Measurements from ENCODE around the gene SH3BGR.

Gene SH3BGR

DNA sequence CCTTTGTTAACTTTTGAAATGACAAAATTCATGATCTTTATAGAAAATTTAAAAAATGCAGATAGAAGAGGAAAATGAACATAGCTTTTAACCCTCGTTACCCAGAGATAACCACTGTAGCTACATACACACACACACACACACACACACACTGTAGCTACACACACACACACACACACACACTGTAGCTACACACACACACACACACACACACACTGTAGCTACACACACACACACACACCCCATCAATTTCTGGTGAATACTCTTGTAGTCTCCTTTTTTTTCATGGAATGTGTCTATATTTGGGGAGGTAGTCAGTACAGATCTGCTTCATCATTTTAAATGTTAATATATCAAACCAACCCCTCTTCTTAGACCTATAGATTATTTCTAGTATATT lies 58.5 kb downstream of the SH3BGR start:
- no peak for ATAC-seq (ENCODE audit: low read depth)

DNA sequence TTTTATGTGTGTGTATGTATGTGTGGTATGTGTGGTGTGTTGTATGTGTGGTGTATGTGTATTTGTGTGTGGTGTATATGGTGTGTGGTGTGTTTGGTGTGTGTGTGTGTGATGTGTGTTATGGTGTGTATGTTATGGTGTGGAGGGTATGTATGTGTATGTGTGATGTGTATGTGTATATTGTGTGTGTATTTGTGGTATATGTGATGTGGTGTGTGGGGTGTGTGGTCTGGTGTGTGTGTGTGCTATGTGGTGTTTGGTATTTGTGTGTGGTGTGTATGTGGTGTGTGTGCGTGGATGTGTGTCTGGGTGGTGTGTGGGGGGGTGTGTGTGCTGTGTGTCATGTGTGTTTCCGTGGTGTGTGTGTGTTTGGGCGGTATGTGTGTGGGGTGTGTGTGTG lies 59.3 kb downstream of the SH3BGR start:
- Histone ChIP-seq H3K27ac (ENCODE audit: poor library complexity, severe bottlenecking) (no peak overlapping the region), H3K9me3 (ENCODE audit: severe bottlenecking) (no peaks in the 10 kb centered on the region), H3K4me1 (ENCODE audit: insufficient read depth, poor library complexity, severe bottlenecking) (no peaks in the 10 kb centered on the region), H3K4me3 (ENCODE audit: severe bottlenecking) (no peak overlapping the region), H3K27me3 (ENCODE audit: insufficient read depth, poor library complexity, severe bottlenecking) (no peaks in the 10 kb centered on the region), H3K36me3 (ENCODE audit: low read depth) (no peaks in the 10 kb centered on the region)
- no peak for DNase-seq (ENCODE audit: low spot score)
- TF ChIP-seq, protein P1, sequence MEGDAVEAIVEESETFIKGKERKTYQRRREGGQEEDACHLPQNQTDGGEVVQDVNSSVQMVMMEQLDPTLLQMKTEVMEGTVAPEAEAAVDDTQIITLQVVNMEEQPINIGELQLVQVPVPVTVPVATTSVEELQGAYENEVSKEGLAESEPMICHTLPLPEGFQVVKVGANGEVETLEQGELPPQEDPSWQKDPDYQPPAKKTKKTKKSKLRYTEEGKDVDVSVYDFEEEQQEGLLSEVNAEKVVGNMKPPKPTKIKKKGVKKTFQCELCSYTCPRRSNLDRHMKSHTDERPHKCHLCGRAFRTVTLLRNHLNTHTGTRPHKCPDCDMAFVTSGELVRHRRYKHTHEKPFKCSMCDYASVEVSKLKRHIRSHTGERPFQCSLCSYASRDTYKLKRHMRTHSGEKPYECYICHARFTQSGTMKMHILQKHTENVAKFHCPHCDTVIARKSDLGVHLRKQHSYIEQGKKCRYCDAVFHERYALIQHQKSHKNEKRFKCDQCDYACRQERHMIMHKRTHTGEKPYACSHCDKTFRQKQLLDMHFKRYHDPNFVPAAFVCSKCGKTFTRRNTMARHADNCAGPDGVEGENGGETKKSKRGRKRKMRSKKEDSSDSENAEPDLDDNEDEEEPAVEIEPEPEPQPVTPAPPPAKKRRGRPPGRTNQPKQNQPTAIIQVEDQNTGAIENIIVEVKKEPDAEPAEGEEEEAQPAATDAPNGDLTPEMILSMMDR (IDR thresholded peaks at IDR 0.05; ENCODE audit: poor library complexity, severe bottlenecking), result no peak
- ATAC-seq (ENCODE audit: low read depth), result no peak

More for the DNA sequence above, 58.5 kb downstream of the SH3BGR start:
- H3K4me3 ChIP-seq (ENCODE audit: severe bottlenecking), result no peak overlapping the region
- TF ChIP-seq, protein P1 (IDR thresholded peaks at IDR 0.05; ENCODE audit: poor library complexity, severe bottlenecking), result no peak
- no peaks in the 10 kb centered on the region for H3K36me3 ChIP-seq (ENCODE audit: low read depth)
- no peak for DNase-seq (ENCODE audit: low spot score)
- no peaks in the 10 kb centered on the region for H3K9me3 ChIP-seq (ENCODE audit: severe bottlenecking)
- H3K27me3 ChIP-seq (ENCODE audit: insufficient read depth, poor library complexity, severe bottlenecking), result no peaks in the 10 kb centered on the region
- no peak overlapping the region for H3K27ac ChIP-seq (ENCODE audit: poor library complexity, severe bottlenecking)
- no peaks in the 10 kb centered on the region for H3K4me1 ChIP-seq (ENCODE audit: insufficient read depth, poor library complexity, severe bottlenecking)

GRCh38 chr21:39513735-39514134 lies 62.0 kb downstream of the SH3BGR start:
- Histone ChIP-seq H3K4me3 (ENCODE audit: severe bottlenecking) (no peak overlapping the region), H3K9me3 (ENCODE audit: severe bottlenecking) (no peaks in the 10 kb centered on the region), H3K27me3 (ENCODE audit: insufficient read depth, poor library complexity, severe bottlenecking) (peaks cover 4% of the 10 kb centered on the region), H3K27ac (ENCODE audit: poor library complexity, severe bottlenecking) (no peak overlapping the region), H3K36me3 (ENCODE audit: low read depth) (no peaks in the 10 kb centered on the region), H3K4me1 (ENCODE audit: insufficient read depth, poor library complexity, severe bottlenecking) (peaks cover 4% of the 10 kb centered on the region)
- TF ChIP-seq, protein P1 (IDR thresholded peaks at IDR 0.05; ENCODE audit: poor library complexity, severe bottlenecking), result no peak
- DNase-seq (ENCODE audit: low spot score) (no peak), ATAC-seq (ENCODE audit: low read depth) (no peak)

- no peak for ATAC-seq (ENCODE audit: low read depth)
These were observed 64.1 kb downstream of the SH3BGR start for GRCh38 chr21:39515684-39516472.

More at GRCh38 chr21:39515684-39516472, 64.1 kb downstream of the SH3BGR start:
- Histone ChIP-seq H3K36me3 (ENCODE audit: low read depth) (no peaks in the 10 kb centered on the region), H3K4me1 (ENCODE audit: insufficient read depth, poor library complexity, severe bottlenecking) (peaks cover 4% of the 10 kb centered on the region), H3K27ac (ENCODE audit: poor library complexity, severe bottlenecking) (no peak overlapping the region), H3K9me3 (ENCODE audit: severe bottlenecking) (no peaks in the 10 kb centered on the region), H3K4me3 (ENCODE audit: severe bottlenecking) (no peak overlapping the region), H3K27me3 (ENCODE audit: insufficient read depth, poor library complexity, severe bottlenecking) (peaks cover 4% of the 10 kb centered on the region)
- no peak for DNase-seq (ENCODE audit: low spot score)
- TF ChIP-seq, protein P1 (IDR thresholded peaks at IDR 0.05; ENCODE audit: poor library complexity, severe bottlenecking), result no peak
